ENCODE results near the gene HIPK3. TPM values are rescaled to one million over a fixed set of nuclear protein-coding genes. Genes with fewer than 3 reads are reported as not detected.

Gene HIPK3
- polyA plus RNA-seq, 1 donor (not counting 4 experiments of a cell fraction or from before 2014, with no cell fraction given) = 37.3 TPM

DNA sequence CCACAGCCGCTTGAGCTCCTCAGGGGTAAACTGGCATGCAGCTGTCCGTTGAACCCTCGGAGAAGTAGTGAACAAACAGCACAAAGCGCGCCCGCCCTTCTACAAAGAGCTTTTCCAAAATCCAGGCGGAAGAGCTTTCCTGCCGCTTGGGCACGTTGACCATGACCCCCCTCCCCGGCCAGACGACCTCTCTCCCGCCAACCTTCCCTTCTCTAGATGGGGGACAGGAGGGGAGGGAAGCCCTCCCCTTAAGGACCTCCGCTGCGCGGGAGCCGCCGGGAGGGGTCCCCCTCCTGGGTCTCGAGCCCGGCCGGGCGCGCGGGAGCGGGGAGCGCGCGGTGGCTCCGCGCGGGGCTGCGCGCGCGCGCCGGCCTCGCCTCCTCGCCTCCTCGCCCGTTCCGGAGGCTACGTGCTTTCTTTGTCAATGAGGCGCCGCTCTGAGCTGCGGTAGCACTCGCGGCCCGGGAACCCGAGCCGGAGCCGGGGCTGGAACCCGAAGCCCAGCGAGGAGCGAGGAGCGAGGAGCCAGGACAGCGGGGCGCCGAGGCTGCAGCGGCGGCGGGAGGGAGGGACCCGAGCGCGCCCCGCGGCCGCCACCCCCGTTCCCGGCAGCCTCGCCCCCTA is 118.6 kb downstream of the HIPK3 start, which contains the start of gene KIAA1549L:
Gene KIAA1549L (plus strand): TSS at position 421 of the 624 bp plus-strand sequence.
- Histone ChIP-seq H3K36me3 (ENCODE audit: control insufficient read depth in 2 of 2, extremely low read depth in 1 of 2, insufficient read depth in 2 of 2, low read length in 2 of 2) (no peaks in the 10 kb centered on the region), H3K9me1 (ENCODE audit: control insufficient read depth, extremely low read depth, insufficient read depth, low read length) (no peaks in the 10 kb centered on the region), H2AFZ (ENCODE audit: control insufficient read depth, low read length) (peak within 1 kb of the TSS; percentile 56), H3K4me3 (ENCODE audit: control insufficient read depth in 2 of 3, extremely low read depth in 1 of 3, insufficient read depth in 2 of 3, low read depth in 1 of 3, low read length in 3 of 3) (peak within 1 kb of the TSS; percentile 40 to 67 (median 66)), H4K20me1 (ENCODE audit: control insufficient read depth, extremely low read depth, insufficient read depth, low read length) (no peaks in the 10 kb centered on the region), H3K4me1 (ENCODE audit: control insufficient read depth, extremely low read depth, insufficient read depth, low read length) (peaks cover 24% of the 10 kb centered on the region), H3K27me3 (ENCODE audit: control insufficient read depth, extremely low read depth, insufficient read depth, low read length) (peaks cover 12% of the 10 kb centered on the region), H3K9ac (ENCODE audit: control insufficient read depth, extremely low read depth, insufficient read depth, low read length) (peak within 1 kb of the TSS; percentile 46), H3K4me2 (ENCODE audit: control insufficient read depth, extremely low read depth, insufficient read depth, low read depth, low read length) (peak within 1 kb of the TSS; percentile 82), H3K79me2 (ENCODE audit: control insufficient read depth, insufficient read depth, low read length) (peaks cover 8% of the 10 kb centered on the region), H3K27ac (ENCODE audit: control insufficient read depth, insufficient read depth, low read length) (no peak within 1 kb of the TSS), H3K9me3 (ENCODE audit: control insufficient read depth, low read depth, low read length) (no peaks in the 10 kb centered on the region)
- dilution Hi-C loops (cut with MboI; ENCODE audit: extremely low pct_ligation_motif_present, low sequenced_read_pairs) = no loop called here
- FAIRE-seq (no peak), DNase-seq (ENCODE audit: low read depth, low spot score) (no peak)
- TF ChIP-seq, protein P1, sequence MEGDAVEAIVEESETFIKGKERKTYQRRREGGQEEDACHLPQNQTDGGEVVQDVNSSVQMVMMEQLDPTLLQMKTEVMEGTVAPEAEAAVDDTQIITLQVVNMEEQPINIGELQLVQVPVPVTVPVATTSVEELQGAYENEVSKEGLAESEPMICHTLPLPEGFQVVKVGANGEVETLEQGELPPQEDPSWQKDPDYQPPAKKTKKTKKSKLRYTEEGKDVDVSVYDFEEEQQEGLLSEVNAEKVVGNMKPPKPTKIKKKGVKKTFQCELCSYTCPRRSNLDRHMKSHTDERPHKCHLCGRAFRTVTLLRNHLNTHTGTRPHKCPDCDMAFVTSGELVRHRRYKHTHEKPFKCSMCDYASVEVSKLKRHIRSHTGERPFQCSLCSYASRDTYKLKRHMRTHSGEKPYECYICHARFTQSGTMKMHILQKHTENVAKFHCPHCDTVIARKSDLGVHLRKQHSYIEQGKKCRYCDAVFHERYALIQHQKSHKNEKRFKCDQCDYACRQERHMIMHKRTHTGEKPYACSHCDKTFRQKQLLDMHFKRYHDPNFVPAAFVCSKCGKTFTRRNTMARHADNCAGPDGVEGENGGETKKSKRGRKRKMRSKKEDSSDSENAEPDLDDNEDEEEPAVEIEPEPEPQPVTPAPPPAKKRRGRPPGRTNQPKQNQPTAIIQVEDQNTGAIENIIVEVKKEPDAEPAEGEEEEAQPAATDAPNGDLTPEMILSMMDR (optimal IDR thresholded peaks at IDR 0.05 in 1 of 3, IDR thresholded peaks at IDR 0.05 in 1 of 3, conservative IDR thresholded peaks at IDR 0.05 in 1 of 3; ENCODE audit: extremely low read depth in 1 of 3, insufficient read depth in 2 of 3, low read length in 3 of 3) = no peak
- TF ChIP-seq EZH2 (IDR thresholded peaks at IDR 0.05; ENCODE audit: low read length) = no peak

DNA sequence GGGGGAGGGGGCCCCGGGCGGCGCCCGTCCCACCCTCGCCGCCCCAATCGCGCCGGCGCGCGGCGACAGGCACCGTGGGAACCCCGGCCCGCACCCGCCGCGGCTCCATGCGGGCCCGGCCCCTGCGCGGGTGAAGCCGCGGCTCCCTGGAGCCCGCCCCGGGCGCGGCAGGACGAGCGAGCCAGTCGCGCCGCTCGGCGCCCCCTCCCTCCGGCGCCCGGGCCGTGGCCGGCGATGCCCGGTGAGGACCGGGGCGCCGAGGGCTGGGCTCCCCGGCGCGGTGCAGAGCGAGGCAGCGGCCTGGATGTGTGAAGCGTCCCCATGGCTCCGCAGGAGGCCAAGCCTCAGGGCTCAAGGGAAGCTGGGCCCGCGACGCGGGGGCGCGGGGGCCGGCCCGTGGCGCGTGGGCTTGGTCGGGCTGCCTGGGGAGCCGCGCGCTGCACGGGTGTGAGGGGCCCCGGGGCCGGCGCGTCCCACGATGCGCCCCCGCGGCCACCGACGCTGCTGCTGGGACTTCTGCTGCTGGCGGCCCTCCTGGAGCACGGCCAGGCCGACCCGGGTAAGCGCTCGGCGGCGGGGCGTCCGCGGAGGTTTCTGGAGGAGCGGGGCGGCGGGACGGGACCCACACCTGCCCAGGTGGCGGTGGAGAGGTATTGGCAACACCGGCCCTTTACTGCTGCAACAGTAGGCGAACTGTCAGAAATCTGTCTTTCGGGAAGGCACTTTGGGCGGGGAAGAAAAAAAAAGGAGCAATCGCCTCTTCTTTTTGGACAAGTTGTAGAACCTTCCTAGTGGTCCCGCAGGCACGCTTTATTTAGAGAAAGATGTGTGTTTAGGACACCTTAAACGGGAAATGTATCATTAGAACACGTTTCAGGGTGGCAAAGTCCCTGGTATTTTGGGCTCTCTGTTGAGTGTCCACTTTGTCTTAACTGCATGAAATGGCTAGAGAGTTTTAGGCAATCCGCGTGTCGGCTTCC is 119.4 kb downstream of the HIPK3 start:
- peaks cover 12% of the 10 kb centered on the region for H3K27me3 ChIP-seq (ENCODE audit: control insufficient read depth, extremely low read depth, insufficient read depth, low read length)
- H2AFZ ChIP-seq (ENCODE audit: control insufficient read depth, low read length) = peak overlapping the region; percentile 35
- no peak for TF ChIP-seq EZH2 (IDR thresholded peaks at IDR 0.05; ENCODE audit: low read length)
- TF ChIP-seq, protein P1 (optimal IDR thresholded peaks at IDR 0.05 in 1 of 3, IDR thresholded peaks at IDR 0.05 in 1 of 3, conservative IDR thresholded peaks at IDR 0.05 in 1 of 3; ENCODE audit: extremely low read depth in 1 of 3, insufficient read depth in 2 of 3, low read length in 3 of 3) = no peak
- FAIRE-seq (no peak), DNase-seq (ENCODE audit: low read depth, low spot score) (no peak)
- H3K4me3 ChIP-seq (ENCODE audit: control insufficient read depth in 2 of 3, extremely low read depth in 1 of 3, insufficient read depth in 2 of 3, low read depth in 1 of 3, low read length in 3 of 3) = peak overlapping the region; percentile 40 to 67 (median 56)
- peak overlapping the region; percentile 82 for H3K4me2 ChIP-seq (ENCODE audit: control insufficient read depth, extremely low read depth, insufficient read depth, low read depth, low read length)
- H3K4me1 ChIP-seq (ENCODE audit: control insufficient read depth, extremely low read depth, insufficient read depth, low read length) = peaks cover 24% of the 10 kb centered on the region
- H3K9ac ChIP-seq (ENCODE audit: control insufficient read depth, extremely low read depth, insufficient read depth, low read length) = peak overlapping the region; percentile 46
- H3K27ac ChIP-seq (ENCODE audit: control insufficient read depth, insufficient read depth, low read length) = no peak overlapping the region
- dilution Hi-C loops (cut with MboI; ENCODE audit: extremely low pct_ligation_motif_present, low sequenced_read_pairs) = no loop called here
- H4K20me1 ChIP-seq (ENCODE audit: control insufficient read depth, extremely low read depth, insufficient read depth, low read length) = no peaks in the 10 kb centered on the region
- no peaks in the 10 kb centered on the region for H3K36me3 ChIP-seq (ENCODE audit: control insufficient read depth in 2 of 2, extremely low read depth in 1 of 2, insufficient read depth in 2 of 2, low read length in 2 of 2)
- H3K9me3 ChIP-seq (ENCODE audit: control insufficient read depth, low read depth, low read length) = no peaks in the 10 kb centered on the region
- peaks cover 8% of the 10 kb centered on the region for H3K79me2 ChIP-seq (ENCODE audit: control insufficient read depth, insufficient read depth, low read length)
- no peaks in the 10 kb centered on the region for H3K9me1 ChIP-seq (ENCODE audit: control insufficient read depth, extremely low read depth, insufficient read depth, low read length)

Measured in keratinocyte (primary cell).